ENCODE results near the gene MCHR2. TPM values are rescaled to one million over a fixed set of nuclear protein-coding genes. Genes with fewer than 3 reads are reported as not detected.
A peak's percentile ranks its signal among the peaks of the same experiment; 100 is the strongest.

The MCHR2 gene
- polyA plus RNA-seq, 1 of the 3 experiments (the other 2 are of a cell fraction) = not detected

GRCh38 chr6:99995916-99996315, 1.9 kb upstream of the MCHR2 start (continued):
- TF ChIP-seq, protein P1, sequence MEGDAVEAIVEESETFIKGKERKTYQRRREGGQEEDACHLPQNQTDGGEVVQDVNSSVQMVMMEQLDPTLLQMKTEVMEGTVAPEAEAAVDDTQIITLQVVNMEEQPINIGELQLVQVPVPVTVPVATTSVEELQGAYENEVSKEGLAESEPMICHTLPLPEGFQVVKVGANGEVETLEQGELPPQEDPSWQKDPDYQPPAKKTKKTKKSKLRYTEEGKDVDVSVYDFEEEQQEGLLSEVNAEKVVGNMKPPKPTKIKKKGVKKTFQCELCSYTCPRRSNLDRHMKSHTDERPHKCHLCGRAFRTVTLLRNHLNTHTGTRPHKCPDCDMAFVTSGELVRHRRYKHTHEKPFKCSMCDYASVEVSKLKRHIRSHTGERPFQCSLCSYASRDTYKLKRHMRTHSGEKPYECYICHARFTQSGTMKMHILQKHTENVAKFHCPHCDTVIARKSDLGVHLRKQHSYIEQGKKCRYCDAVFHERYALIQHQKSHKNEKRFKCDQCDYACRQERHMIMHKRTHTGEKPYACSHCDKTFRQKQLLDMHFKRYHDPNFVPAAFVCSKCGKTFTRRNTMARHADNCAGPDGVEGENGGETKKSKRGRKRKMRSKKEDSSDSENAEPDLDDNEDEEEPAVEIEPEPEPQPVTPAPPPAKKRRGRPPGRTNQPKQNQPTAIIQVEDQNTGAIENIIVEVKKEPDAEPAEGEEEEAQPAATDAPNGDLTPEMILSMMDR (IDR thresholded peaks at IDR 0.05) = no peak
- TF ChIP-seq, protein P2, sequence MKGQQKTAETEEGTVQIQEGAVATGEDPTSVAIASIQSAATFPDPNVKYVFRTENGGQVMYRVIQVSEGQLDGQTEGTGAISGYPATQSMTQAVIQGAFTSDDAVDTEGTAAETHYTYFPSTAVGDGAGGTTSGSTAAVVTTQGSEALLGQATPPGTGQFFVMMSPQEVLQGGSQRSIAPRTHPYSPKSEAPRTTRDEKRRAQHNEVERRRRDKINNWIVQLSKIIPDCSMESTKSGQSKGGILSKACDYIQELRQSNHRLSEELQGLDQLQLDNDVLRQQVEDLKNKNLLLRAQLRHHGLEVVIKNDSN (IDR thresholded peaks at IDR 0.05; ENCODE audit: borderline replicate concordance, low read depth) = no peak
- no peak for TF ChIP-seq MEF2A (IDR thresholded peaks at IDR 0.05; ENCODE audit: borderline replicate concordance, low read depth)
- TF ChIP-seq RXRA (IDR thresholded peaks at IDR 0.05; ENCODE audit: borderline replicate concordance, low read depth) = no peak

- Histone ChIP-seq H3K27me3 (ENCODE audit: insufficient read depth) (peaks cover 30% of the 10 kb centered on the region), H3K9ac (no peak overlapping the region), H4K20me1 (ENCODE audit: insufficient read depth) (no peaks in the 10 kb centered on the region), H3K9me2 (no peaks in the 10 kb centered on the region), H3K79me2 (ENCODE audit: insufficient read depth) (no peaks in the 10 kb centered on the region), H3K27ac (ENCODE audit: low read depth in 2 of 2, low read length in 1 of 2) (no peak overlapping the region), H3K36me3 (replicated peaks in 1 of 2; ENCODE audit: control insufficient read depth in 1 of 2, insufficient read depth in 2 of 2, low read length in 1 of 2) (no peaks in the 10 kb centered on the region), H3K4me1 (ENCODE audit: control insufficient read depth in 1 of 2, insufficient read depth in 2 of 2, low read depth in 1 of 2, low read length in 1 of 2) (no peaks in the 10 kb centered on the region), H3K4me3 (ENCODE audit: low read depth in 2 of 2, low read length in 1 of 2) (no peak overlapping the region), H3K9me3 (no peaks in the 10 kb centered on the region), H2AFZ (ENCODE audit: low read depth) (0 out of 2 replicates have a peak overlapping the region, but pooled peaks have one; percentile 16), H3K4me2 (no peak overlapping the region), H3F3A (replicated peaks; ENCODE audit: insufficient read depth) (no peaks in the 10 kb centered on the region)
- no peak for DNase-seq
- WGBS (ENCODE audit: low lambda C conversion rate) = 24% methylated on average over 9 of the region's 9 CpGs
- TF ChIP-seq REST (IDR thresholded peaks at IDR 0.05; ENCODE audit: low read depth, low read length) = no peak
- TF ChIP-seq FOXM1 (IDR thresholded peaks at IDR 0.05; ENCODE audit: low read depth) = no peak
- no peak for TF ChIP-seq ZBTB33 (IDR thresholded peaks at IDR 0.05; ENCODE audit: borderline replicate concordance, low read depth)
- TF ChIP-seq JUND (IDR thresholded peaks at IDR 0.05) = no peak
- TF ChIP-seq TAF1 (IDR thresholded peaks at IDR 0.05; ENCODE audit: borderline replicate concordance, low read depth, low read length) = no peak
- TF ChIP-seq EZH2phosphoT487 (IDR thresholded peaks at IDR 0.05; ENCODE audit: borderline replicate concordance, low read depth) = peak; percentile 56; the same call in 1 of the 2 replicates
- no peak for TF ChIP-seq SIN3A (IDR thresholded peaks at IDR 0.05; ENCODE audit: borderline replicate concordance, low read depth, low read length)
- TF ChIP-seq, protein P3, sequence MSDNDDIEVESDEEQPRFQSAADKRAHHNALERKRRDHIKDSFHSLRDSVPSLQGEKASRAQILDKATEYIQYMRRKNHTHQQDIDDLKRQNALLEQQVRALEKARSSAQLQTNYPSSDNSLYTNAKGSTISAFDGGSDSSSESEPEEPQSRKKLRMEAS (IDR thresholded peaks at IDR 0.05; ENCODE audit: low read depth) = no peak
- no peak for TF ChIP-seq NRF1 (IDR thresholded peaks at IDR 0.05; ENCODE audit: low read depth, low read length)
- ChIA-PET CTCF (interaction anchor here (1.4 kb wide), 1 partner anchor 125 kb away, joined by 4 read pairs; no protein-coding TSS in a partner anchor), POLR2A (no interaction called here)
Measured at GRCh38 chr6:99993146-99993532, 884 bp downstream of the MCHR2 start.
